ENCODE data around the gene MYLK.
"Not testable (repeated sequence)": the region's sequence is repeated elsewhere in the genome, so short reads cannot be mapped to it uniquely, and the experiment has no call there.

MYLK gene

DNA sequence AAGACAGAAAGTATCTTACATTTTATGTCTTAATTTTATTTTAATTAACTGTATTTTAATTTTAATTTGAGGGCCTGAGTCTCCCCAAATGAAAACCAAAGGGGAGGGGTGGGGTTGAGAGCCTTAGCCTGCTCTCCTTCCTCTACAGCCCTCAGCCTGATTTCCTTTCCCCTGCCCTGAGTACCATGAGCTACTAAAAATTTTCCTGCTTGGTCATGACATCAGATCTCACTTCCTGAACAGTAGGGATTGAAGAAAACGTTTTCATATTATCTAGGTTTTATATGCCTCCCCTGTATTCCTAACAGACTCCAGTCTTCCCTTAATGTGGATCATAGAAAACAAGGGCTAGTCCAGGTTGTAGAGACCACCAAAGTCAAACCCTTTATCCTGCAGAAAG is 133.9 kb downstream of the MYLK start:
- no peak for DNase-seq (ENCODE audit: low spot score)

- no peak for DNase-seq (ENCODE audit: low spot score)
Observed at GRCh38 chr3:123749711-123750110, 134.4 kb downstream of the MYLK start.

- no peak for DNase-seq (ENCODE audit: low spot score)
Observed at GRCh38 chr3:123745184-123745855, 138.8 kb downstream of the MYLK start.

- DNase-seq (ENCODE audit: low spot score): no peak
Observed at GRCh38 chr3:123744064-123744463, 140.1 kb downstream of the MYLK start.

GRCh38 chr3:123743121-123743520 is 141.0 kb downstream of the MYLK start:
- no peak for DNase-seq (ENCODE audit: low spot score)

DNA sequence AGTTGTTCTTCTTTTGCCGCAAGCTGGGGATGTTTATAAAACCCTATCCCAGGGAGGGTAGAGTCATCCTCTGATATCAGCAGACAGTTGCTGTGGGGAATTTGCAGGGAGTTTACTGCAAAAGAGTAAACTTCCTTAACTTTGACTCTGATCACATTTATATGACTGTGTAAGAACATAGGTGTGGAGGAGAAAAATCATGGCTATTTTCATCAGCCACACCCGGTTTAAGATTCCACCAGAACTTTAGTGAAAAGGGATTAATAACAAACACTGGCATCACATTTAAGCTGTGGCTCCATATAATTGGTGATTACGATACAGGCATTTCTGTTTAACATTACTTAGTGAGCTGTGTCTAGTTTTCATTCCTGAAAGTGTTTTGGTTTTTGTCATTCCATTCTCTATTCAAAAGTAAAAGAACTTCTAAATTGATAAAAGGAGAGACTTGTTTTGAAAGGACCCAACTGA is 143.1 kb downstream of the MYLK start:
- no peak for DNase-seq (ENCODE audit: low spot score)

- no peak for DNase-seq (ENCODE audit: low spot score)
Observed at GRCh38 chr3:123740391-123740822, 143.7 kb downstream of the MYLK start.

GRCh38 chr3:123739754-123740153 is 144.4 kb downstream of the MYLK start:
- DNase-seq (ENCODE audit: low spot score): no peak

GRCh38 chr3:123739106-123739505 is 145.0 kb downstream of the MYLK start:
- DNase-seq (ENCODE audit: low spot score): no peak

DNA sequence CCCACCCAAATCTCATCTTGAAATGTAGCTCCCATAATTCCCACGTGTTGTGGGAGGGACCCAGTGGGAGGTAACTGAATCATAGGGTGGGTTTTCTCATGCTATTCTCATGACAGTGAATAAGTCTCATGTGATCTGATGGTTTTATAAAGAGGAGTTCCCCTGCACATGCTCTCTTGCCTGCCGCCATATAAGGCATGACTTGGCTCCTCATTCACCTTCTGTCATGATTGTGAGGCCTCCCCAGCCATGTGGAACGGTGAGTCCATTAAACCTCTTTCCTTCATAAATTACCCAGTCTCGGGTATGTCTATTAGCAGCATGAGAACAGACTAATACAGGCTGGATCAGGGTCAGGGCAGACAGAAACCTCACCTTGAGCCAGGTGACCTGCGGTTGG is 145.6 kb downstream of the MYLK start:
- DNase-seq (ENCODE audit: low spot score): not testable (repeated sequence)

GRCh38 chr3:123737168-123737567 is 147.0 kb downstream of the MYLK start:
- DNase-seq (ENCODE audit: low spot score): no peak

DNA sequence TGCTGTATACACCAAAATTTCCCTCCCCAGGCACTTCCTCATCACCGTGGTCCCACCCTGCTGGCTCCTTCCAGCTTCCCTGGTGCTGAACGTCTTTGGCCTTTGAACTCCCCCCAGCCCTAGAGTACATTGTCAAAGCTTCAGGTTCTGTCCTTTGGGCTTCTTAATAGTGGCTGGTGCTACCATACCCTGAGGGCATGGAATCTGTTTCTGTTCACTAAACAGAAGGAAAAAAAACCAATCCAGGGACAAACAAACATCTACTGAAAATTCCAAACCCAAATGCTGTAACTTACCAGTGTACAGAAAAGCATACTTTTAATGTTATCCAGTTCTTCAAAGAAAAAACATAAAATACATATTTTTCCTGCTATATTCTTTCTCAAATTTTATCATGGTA is 148.7 kb downstream of the MYLK start:
- no peak for DNase-seq (ENCODE audit: low spot score)

DNA sequence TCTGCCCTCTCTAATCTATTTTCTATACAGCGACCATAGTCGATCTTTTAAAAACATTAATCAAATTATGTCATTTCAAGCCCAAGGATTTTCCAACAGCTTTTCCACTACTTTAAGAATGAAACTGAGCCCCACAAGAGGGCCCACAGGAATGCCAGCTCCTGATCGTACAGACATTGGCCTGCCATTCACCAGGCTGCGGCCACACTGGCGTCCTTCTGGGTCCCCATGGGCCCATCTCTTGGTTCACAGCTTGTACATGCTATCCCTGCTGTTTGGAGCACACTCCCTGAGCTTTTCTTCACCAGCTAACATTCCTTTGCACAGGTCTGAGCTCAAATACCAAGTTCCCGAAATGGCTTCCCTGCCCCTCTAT is 149.6 kb downstream of the MYLK start:
- DNase-seq (ENCODE audit: low spot score): no peak

- no peak for DNase-seq (ENCODE audit: low spot score)
Observed at GRCh38 chr3:123733805-123734526, 150.2 kb downstream of the MYLK start.

GRCh38 chr3:123733341-123733740 is 150.8 kb downstream of the MYLK start:
- DNase-seq (ENCODE audit: low spot score): no peak

DNA sequence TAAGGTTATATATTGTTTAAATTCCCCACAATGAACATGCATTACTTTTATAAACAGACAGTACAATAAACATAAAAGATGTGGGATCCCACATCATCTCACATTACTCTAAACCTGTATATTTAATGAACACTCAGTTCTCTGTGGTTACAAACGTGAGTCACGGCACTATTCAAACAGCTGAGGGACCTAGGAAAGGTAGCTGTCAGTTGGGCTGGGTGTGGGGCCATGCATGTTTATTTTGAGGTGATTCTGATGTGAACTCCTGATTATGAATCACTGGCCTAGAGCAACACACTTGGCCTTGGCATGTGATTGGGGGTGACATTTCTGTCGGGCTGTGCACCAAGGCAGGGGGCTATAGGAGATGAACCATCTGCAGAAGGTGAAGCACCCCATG is 151.7 kb downstream of the MYLK start:
- no peak for DNase-seq (ENCODE audit: low spot score)

- DNase-seq (ENCODE audit: low spot score): no peak
Observed at GRCh38 chr3:123730829-123731228, 153.3 kb downstream of the MYLK start.

GRCh38 chr3:123728991-123729390 is 155.1 kb downstream of the MYLK start:
- DNase-seq (ENCODE audit: low spot score): no peak

- DNase-seq (ENCODE audit: low spot score): no peak
Observed at GRCh38 chr3:123728014-123728413, 156.1 kb downstream of the MYLK start.

DNA sequence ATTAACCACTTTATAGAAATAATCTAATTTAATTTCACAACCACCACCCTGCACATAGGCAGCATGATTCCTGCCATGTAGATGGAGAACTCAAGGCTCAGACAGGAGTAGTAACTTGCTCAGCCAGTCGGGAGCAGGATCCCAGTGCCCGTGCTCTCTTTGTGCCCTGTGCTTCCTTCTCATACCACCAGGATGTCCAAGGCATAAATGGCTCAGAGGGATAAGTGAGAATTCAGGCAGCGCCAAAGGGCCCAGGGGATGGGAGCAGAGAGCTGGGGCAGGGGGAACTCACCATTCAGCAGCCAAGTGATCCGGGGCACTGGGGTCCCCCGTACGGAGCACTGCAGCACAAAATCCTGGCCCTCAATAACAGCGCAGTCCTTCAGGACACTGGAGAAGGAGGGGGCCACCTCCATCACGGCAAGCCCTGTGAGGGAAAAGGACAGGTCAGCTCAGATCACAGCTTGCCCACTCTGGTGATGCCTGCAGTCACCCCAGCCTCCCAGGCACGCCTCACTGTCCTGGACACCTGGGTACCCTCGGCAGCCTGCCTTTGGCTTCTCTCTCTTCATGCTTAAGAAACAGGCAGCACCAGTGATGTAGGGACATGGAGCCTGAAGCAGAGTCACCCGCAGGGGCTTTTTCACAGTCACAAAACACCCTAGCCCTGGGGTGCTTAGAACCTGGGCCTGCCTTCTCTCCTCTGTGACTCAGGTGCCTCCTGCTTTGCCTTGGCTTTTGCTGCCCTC is 158.3 kb downstream of the MYLK start:
- no peak for DNase-seq (ENCODE audit: low spot score)

GRCh38 chr3:123724306-123724705 is 159.8 kb downstream of the MYLK start:
- DNase-seq (ENCODE audit: low spot score): no peak

- DNase-seq (ENCODE audit: low spot score): peak; percentile 47
Observed at GRCh38 chr3:123723522-123724168, 160.5 kb downstream of the MYLK start.
